Stimulated activated CD8-positive, alpha-beta memory T cell treated with anti-CD3 and anti-CD28 coated beads, Interleukin-7, amount 100 ng/mL, for 4 hours (primary cell): ENCODE data around the gene CCDC187.
"Not testable (repeated sequence)": the region's sequence is repeated elsewhere in the genome, so short reads cannot be mapped to it uniquely, and the experiment has no call there.

Experiments used
- DNase-seq, 2 donors: peaks; one replicate each; pipeline ENCODE4 v3.0.0-alpha.2; 2020; ENCODE audit warnings: low read depth in 2 of 2

Gene CCDC187

DNA sequence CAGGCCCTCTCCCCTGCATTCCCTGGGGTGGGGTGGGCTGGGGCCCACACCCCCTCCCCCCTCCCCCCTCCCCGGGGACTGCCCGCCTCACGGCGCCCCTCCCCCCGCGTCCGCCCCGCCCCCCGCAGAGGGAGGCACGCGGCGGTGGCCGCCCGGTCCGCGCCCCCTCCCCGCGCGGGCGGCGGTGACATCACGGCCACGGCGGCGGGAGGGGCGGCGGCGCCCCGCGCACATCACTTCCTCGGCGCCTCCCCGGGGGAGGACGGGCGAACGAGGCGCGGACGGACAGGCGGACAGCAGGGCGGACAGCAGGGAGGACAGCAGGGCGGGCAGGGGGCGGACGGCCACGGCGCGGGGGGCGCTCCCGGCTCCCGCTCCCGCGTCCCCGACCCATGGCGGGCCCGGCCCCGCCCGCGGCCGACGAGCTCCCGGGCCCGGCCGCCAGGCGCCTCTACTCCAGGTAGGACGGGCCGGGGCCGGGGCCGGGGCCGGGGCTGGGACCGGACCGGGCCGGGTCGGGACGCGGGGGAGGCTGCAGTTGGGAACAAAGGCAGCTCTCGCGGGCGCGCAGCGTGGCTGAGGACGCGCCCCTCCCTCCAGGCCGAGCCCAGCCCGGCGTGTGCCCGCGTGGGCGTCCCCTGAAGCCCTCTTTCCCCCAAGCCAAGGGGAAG is 23.5 kb upstream of the CCDC187 start, which contains the start of gene GPSM1:
Gene GPSM1 (plus strand): TSS at position 236 of the 671 bp plus-strand sequence. CDS start 157 bp downstream, at position 393.
- peak in 1 of 2 donors; percentile 44 for DNase-seq

DNA sequence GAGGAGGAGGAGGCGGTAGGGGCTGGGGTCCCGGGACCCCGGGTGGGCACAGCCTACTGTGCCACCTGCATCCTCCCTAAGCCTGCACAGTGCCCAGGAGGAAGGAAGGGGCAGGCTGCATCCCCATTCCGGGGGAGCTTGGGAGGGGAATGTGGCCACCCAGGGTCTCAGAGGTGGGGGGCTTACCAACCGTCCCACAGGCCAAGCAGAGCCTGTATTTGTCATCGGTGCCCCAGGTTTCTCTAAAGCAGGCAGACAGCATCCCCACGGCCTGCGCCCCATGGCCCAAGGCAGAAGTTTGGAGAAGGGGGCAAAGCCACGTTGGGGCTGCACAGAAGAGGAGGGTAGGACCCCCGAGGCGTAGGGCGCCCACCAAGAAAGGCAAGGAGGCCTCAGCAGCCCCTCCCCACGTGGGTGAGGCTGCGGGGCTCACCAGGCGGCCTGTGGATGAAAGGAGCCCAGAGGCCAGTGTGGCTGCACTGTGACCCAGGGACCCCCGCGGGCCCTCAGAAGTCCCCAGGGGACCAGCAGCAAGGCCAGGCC is 22.9 kb upstream of the CCDC187 start:
- DNase-seq: no peak

DNA sequence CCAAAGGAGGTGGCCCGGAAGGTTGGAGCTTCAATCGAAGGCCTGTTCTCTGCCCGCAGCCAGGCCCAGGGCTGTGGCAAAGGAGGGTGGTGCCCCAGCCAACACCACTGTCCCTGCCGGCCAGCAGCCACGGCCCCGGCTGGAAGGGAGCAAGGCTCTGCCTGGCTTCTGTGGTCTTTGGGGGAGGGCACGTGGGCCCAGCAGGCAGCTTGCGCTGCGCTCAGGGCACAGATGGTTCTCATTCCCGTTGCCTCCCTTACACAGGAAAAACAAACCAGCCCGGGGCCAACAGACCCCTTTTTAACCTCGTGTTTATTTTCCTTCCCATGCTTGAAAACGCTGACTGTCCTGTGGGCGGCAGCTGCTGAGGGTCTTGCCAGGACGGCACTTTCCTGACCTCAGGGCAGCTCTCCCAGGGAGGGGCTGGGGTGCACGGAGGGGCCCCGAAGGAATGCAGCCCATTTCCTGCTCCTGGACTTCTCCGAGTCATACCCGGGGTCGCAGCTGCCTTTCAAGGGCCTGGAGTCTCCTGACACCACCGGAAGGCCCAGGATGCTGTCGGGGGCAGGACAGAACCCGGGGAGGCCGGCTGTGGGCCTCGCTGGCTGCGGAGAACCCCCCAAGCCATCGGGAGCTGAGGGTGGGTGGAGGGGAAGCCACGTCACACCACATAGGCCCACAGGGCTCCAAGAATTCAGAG is 22.3 kb upstream of the CCDC187 start:
- no peak for DNase-seq

DNA sequence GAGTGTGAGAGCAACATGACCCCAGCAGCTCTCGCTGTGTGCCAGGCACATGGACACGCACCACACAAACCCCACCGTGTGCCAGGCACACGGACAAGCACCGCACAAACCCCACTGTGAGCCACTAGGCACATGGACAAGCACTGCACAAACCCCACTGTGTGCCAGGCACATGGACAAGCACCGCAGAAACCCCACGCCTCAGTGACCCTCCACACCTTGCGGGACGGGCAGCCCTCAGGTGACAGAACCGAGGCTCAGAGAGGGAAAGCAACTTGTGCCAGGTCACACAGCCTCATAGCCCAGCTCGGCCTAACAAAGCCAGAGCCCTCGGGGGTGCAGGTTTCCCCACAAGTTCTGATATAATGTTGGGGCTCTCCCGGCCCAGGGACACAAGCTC is 21.5 kb upstream of the CCDC187 start:
- DNase-seq: no peak

DNA sequence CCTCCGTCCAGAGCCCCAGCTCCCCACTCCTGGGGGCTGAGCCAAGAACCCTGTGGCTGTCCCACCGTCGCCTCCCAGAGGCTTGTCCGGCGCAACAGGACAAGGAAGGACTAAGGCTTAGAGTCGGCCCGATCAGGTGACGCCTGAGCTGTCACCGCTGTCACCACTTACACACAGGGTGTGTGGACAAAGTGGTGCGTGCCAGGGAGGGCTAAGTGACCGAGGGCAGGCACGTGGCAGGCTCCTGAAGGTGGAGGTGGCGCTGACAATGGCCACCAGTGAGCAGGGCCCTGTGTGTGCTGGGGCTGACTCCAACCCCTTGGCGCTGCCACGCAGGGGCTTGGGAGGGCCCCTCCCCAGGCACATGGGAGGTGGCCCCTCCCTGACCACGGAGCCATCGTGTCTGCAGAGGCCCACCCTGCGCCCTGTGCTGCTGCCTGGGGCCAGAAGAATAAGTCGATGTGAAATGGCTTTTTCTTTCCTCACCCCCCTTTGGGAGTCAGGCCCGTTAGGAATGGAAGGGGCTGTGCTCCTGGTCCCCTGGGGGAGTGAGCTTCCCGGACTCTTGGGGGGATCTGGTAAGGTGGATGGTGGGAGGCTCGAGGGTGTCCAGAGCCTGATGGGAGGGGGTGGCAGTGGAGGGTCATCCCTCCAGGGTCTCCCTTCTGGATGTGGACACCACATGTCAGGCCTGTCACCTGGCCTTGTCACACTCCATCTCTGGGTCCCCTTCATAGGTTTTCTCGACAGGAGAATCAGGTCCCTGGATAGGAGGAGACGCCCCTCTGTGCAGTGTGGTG is 20.8 kb upstream of the CCDC187 start:
- DNase-seq: no peak

DNA sequence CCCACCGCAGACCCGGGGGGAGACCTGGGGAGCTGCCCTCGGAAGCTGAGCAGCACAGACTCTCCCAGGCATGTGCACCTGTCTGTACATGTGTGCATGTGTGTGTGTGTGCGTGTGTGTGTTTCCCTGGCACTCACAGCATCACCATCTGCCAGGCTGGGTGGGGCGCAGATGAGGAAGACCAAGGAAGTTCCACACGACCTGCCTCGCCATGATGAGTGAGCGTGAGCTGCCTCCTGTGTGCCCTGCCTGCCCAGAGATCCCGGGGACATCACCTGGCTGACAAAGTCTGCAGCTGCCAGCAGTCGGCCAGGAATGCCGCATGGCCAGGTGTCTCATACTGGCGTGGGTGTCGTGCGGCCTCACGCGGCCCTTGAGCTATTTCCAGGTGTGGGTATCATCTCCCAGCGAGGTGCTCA is 19.5 kb upstream of the CCDC187 start:
- DNase-seq: no peak

DNA sequence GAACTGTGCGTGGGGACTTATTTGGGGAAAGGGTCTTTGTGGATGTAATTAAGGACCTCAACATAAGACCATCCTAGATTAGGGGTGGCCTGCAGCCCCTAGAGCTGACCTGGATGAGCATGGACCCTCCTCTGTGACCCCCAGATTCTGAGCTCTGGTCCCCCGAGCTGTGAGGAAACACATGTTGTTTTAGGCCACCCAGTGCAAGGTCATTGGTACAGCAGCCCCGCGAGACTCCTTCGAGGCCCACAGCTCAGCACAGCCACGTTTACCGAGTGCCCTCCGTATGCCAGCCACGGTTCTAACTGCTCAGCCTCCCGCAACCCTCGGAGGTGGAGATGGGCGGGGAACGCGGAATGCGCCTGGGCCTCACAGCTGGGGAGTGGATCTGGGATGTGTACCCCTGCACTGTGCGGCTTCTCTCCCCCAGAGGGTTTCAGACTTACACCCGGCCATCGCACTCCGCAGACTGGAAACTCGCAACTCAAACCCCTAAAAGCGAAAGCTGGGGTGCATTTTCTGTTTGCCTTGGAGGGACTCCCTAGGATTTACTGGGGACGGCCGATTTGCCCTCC is 18.9 kb upstream of the CCDC187 start:
- no peak for DNase-seq

DNA sequence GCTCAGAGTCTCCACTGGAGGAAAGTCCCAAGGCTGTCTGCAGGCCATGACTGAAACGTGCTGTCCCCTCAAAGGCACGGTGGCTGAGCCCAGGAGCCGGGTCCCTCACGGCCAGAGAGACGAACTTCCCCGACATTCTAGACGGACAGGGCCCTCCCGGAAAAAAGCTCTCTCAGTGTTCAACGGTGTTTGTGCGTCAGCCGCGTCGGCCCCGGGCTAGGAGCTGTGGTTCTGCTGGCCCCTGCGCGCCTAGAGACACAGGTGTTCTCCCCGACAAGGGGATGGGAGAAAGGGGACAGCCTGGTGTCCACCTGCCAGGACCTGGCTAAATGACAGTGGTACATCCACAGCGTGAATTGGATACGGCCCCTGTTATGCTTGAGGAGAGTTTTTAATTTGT is 17.7 kb upstream of the CCDC187 start:
- no peak for DNase-seq

DNA sequence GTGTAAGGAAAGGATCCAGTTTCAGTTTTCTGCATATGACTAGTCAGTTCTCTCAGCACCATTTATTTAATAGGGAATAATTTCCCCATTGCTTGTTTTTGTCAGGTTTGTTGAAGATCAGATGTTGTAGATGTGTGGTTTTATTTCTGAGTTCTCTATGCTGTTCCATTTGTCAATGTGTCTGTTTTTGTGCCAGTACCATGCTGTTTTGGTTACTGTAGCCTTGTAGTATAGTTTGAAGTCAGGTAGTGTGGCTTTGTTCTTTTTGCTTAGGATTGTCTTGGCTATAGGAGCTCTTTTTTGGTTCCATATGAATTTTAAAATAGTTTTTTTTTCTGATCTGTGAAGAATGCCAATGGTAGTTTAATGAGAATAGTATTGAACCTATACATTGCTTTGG is 17.1 kb upstream of the CCDC187 start:
- not testable (repeated sequence) for DNase-seq

DNA sequence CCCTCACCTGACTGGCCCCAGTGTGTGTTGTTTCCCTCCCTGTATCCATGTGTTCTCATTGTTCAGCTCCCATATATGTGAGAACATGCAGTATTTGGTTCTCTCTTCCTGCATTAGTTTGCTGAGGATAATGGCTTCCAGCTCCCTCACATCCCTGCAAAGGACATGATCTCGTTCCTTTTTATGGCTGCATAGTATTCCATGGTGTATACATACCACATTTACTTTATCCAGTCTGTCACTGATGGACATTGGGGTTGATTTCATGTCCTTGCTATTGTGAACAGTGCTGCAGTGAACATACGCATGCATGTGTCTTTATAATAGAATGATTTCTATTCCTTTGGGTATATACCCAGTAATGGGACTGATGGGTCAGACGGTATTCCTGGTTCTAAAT is 16.1 kb upstream of the CCDC187 start:
- DNase-seq: not testable (repeated sequence)

DNA sequence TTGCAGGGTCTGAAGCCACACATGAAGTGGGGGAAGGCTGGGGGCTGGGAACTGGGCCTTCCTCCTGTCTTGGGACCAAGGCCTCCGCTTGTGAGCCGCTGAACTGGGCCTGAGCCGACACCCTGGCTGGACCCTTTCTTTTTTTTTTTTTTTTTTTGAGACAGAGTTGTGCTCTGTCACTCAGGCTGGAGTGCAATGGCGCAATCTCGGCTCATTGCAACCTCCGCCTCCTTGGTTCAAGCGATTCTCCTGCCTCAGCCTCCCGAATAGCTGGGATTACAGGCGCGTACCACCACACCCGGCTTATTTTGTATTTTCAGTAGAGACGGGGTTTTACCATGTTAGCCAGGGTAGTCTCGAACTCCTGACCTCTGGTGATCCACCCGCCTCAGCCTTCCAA is 15.3 kb upstream of the CCDC187 start:
- DNase-seq: not testable (repeated sequence)

DNA sequence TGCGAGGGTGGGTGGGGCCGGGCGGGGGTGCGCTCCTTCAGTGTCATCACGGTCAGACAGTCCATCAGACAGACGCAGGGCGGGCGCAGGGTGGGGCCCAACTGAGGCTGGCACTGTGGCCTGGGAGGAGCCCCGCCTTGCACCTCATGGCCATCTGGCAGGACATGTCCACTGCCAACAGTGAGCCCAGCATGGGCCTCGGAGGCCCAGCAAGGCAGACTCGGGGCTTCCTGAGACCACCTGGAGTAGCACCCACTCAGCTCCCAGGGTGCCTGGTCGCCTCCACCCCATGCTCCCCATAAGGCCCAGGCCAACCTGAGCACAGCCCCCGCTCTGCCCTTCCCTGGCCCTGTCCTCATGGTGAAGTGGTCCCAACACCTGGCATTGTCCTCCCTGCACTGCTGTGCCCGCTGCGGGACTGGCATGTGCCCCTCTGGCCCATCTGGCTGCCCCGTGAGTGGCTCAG is 14.9 kb upstream of the CCDC187 start:
- no peak for DNase-seq

DNA sequence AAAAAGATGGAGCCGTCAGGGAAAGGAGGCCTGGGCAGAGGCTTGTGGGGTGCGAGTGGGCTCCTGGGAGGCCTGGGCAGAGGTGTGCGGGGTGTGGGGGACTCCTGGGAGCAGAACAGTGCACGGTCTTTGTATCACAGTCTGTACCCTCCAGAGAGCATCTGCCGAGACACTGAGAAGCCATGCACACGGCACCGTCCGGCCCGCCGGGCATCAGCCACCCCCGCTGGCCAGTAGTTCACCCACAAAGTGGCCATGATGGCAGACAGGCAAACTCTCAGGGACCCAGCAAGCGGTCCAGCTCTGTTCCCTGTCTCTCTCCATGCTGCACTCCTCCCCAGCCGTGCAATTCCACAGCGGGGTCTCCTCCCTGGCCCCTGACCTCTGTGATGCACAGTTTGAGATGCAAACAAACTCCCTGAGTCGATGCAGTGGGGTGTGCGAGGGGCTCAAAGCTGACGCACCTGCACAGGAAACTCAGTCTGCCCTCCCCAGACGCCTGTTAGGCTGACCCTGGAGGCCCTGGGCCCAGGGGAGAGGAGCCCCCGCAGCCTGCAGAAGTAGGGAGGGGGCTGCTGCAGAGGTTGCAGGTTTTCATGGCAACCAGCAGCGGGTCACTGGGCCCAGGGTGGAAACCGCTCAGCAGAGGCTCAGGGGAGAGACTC is 14.3 kb upstream of the CCDC187 start:
- DNase-seq: no peak

DNA sequence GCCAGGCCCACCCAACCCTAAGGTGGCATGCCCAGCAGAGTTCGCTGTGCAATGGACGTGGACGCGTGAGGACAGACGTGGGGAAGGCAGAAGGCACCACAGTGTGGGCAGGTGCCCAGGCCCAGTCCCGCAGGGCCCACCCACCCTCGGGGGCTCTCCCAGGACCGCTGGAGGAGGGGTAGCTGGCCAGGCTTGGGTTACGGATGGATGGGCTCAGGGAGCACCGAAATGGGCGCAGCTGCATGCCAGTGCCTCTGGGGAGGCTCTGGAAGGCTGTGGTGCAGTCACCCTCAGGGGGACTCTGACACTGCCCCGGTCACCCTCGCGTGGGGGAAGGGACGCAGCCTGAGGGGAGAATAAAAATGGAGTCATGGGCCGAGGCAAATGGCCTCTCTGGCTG is 13.8 kb upstream of the CCDC187 start:
- no peak for DNase-seq

DNA sequence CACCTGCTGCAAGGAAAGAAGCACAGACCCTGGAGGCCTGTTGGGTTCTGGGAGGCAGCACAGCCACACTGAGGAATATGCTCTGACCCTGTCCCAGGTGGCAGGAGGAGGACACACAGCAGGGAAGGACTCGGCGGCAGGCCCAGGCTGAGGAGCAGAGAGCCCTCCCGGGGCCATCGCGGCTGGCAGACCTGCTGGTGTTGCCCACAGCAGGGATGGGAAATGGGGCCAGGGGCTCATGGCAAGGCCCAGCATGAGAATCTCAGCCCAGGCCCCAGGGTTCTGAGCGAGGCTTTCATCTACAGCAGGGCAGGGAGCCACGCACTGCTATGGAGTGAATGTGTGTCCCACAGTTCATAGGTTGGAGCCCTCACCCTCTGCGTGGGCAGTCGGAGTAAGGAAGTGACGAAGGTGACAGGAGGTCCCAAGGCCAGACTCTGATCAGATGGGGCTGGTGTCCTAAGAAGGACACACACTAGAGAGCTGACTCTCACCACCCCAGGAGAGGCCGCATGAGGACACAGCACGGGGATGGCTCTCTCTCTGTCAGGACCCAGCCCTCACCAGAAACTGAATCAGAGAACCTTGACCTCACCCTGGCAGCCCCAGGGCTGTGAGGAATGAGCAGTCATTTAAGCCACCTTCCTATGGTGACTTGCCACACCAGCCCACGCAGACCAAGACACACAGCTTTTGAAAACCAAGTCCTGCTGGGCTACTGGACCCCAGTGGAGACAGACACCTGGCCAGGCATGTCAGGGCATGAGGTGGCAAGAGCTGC is 13.2 kb upstream of the CCDC187 start:
- DNase-seq: no peak

DNA sequence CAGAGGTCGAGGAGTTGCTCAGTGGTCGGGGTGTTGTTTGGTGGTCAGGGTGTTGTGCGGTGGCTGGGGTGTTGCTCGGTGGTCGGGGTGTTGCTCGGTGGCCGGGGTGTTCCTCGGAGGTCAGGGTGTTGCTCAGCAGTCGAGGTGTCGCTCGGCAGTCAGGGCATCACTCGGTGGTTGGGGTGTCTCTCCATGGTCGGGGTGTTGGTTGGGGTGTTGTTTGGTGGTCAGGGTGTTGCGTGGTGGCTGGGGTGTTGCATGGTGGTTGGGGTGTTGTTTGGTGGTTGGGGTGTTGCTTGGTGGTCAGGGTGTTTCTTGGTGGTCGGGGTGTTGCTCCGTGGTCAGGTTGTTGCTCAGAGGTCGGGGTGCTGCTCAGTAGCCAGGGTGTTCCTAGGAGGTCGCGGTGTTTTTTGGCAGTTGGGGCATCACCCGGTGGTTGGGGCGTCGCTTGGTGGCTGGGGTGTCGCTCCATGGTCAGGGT is 12.4 kb upstream of the CCDC187 start:
- peak; percentile 15 to 27 for DNase-seq

DNA sequence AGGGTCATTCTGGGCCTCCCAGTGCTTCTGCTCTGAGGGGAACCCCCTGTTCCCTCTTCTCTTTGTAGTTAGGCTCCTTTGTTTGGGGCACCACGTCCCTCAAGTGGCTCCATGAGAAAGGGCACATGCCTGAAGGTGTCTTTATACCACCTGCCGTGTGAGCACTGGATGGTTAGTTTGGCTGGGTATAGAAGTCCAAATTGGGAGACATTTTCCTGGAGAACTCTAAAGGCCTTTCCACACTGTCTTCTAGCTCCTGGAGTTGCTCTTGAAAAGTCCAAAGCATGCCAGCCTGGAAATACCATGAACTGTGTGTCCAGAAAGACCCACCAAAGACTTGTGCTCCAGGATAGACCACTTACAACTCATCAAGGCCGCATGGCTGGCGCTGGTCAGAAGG is 11.1 kb upstream of the CCDC187 start:
- DNase-seq: no peak

DNA sequence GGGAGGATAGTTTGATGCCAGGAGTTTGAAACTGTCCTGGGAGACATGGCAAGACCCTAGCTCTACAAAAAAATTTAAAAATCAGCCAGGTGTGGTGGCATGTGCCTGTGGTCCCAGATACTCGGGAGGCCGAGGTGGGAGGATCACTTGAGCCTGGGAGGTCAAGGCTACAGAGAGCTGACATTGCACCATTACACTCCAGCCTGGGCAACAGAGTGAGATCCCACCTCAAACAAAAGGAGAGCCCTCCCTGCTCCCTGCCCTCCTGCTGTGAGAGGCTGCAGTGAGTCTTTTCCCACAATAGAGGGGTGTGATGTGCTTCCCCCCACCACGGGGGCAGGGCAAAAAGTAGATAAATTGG is 10.1 kb upstream of the CCDC187 start:
- DNase-seq: no peak

DNA sequence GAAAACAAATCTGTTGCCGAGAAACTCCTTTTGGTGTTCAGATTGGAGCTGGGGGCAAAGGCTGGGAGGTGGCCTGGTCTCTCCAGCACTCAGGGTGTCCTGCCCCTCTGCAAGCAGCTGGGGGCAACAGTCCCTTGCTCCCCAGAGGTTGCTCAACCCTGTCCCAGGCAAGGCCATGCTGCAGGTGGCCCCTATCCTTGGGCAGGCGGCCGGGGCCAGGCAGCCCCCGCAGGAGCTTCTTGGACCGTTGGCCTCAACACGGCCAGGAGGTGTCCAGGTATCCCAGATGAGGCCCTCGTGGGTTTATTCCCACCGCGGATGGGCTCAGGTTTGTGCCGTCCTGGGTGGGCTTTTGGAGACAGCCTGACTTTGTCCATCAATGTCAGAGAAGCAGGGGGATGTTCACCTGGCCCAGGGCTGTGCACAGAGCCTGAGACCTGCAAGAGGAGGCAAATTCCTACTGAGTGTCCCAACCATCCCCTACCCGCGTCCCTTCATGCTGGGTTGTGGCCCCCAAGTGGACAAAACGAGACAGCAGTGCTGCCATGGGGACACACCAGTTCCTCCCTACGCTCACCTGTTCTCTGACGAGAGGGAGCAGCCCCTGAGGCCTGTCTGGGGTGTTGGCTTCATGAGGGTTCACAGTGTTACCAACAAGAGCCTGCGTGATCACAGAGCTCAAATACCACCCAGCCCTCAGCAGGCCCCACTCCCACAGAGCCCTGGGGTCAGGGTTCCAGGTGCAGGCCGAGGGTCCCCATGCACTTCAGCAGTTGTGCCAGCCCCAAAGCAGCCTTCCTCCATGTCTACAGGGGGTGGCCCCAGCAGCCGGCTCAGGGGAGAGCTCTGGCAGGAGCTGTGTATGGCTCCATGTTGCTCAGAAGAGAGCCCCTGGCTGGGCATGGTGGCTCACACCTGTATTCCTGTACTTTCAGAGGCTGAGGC is 9.5 kb upstream of the CCDC187 start:
- DNase-seq: no peak
